Smooth muscle cell (in vitro differentiated cells): Measurements from ENCODE around the gene DNAJC24. TPM values are rescaled to one million over a fixed set of nuclear protein-coding genes. Genes with fewer than 3 reads are reported as not detected.

Experiments
- DNase-seq: peaks from one replicate; lab custom pipeline; 2025; ENCODE audit not compliant: unreplicated experiment; lab: John Stamatoyannopoulos, UW
- H2AFZ ChIP-seq: fragments of 200-600 bp; sonication (generic); 2 replicates; pipeline ENCODE4 v1.6.0; 2016; ENCODE audit warnings: antibody characterized with exemption, low read depth, mild to moderate bottlenecking
- H3F3A ChIP-seq: fragments of 200-600 bp; sonication (generic); 2 replicates; pipeline ENCODE4 v1.6.0; 2017; ENCODE audit warnings: antibody characterized with exemption, low read depth
- H3K27ac ChIP-seq: fragments of 200-600 bp; sonication (generic); 2 replicates; pipeline ENCODE4 v1.5.1; 2016; ENCODE audit warnings: low read depth, mild to moderate bottlenecking
- H3K27me3 ChIP-seq: fragments of 200-600 bp; sonication (generic); 2 replicates; pipeline ENCODE4 v1.6.1; 2016; ENCODE audit warnings: low read depth, mild to moderate bottlenecking
- H3K36me3 ChIP-seq: fragments of 200-600 bp; sonication (generic); 2 replicates; pipeline ENCODE4 v1.5.1; 2016; ENCODE audit warnings: low read depth
- H3K4me1 ChIP-seq: fragments of 200-600 bp; sonication (generic); 2 replicates; pipeline ENCODE4 v1.5.1; 2016; ENCODE audit warnings: low read depth
- H3K4me2 ChIP-seq: fragments of 200-600 bp; sonication (generic); 2 replicates; pipeline ENCODE4 v1.6.0; 2016; ENCODE audit warnings: mild to moderate bottlenecking
- H3K4me3 ChIP-seq: fragments of 200-600 bp; sonication (generic); 2 replicates; pipeline ENCODE4 v1.5.1; 2016; ENCODE audit warnings: mild to moderate bottlenecking
- H3K79me2 ChIP-seq: fragments of 200-600 bp; sonication (generic); 2 replicates; pipeline ENCODE4 v1.6.0; 2016; ENCODE audit warnings: low read depth, mild to moderate bottlenecking
- H3K9ac ChIP-seq: fragments of 200-600 bp; sonication (generic); 2 replicates; pipeline ENCODE4 v1.6.0; 2016; ENCODE audit warnings: low read depth
- H3K9me3 ChIP-seq: fragments of 200-600 bp; sonication (generic); replicated peaks from 2 replicates; pipeline ENCODE4 v1.5.1; 2016; ENCODE audit warnings: low read depth
- H4K20me1 ChIP-seq: fragments of 200-600 bp; sonication (generic); 2 replicates; pipeline ENCODE4 v1.6.0; 2016; ENCODE audit warnings: low read depth
- CTCF ChIP-seq: fragments of 200-600 bp; sonication (generic); IDR thresholded peaks from 2 replicates; pipeline ENCODE4 v1.5.1; 2017; ENCODE audit warnings: borderline replicate concordance, mild to moderate bottlenecking, antibody characterized with exemption; ENCODE audit not compliant: insufficient read depth, poor library complexity, severe bottlenecking
- WGBS: methylation state at CpG from one replicate; pipeline ENCODE4 v1.1.7; 2016; ENCODE audit warnings: low lambda C conversion rate; 5-methylcytosine and 5-hydroxymethylcytosine counted together
- polyA plus RNA-seq: library from polyadenylated mRNA; unstranded; fragments of >200 nt; fragmentation: Nextera tagmentation; extraction: Ambion mirVana; gene quantifications from 2 replicates; pipeline ENCODE4 v1.2.1, GENCODE V29; 2016
- total RNA-seq: library from RNA; depleted of rRNA; stranded (reverse); fragments of >200 nt; gene quantifications from 2 replicates; pipeline ENCODE4 v1.2.3, GENCODE V29; 2014

The DNAJC24 gene
- total and polyA plus RNA-seq, 2 experiments from 2014 or later = 4.4 to 22.2 TPM

- TF ChIP-seq CTCF = no peak
- no peak overlapping the region for H3K27ac ChIP-seq
- H2AFZ ChIP-seq = no peak overlapping the region
- no peaks in the 10 kb centered on the region for H3K27me3 ChIP-seq
- no peaks in the 10 kb centered on the region for H3K36me3 ChIP-seq
- no peak overlapping the region for H3K9ac ChIP-seq
- H3F3A ChIP-seq = no peaks in the 10 kb centered on the region
- H3K4me3 ChIP-seq = no peak overlapping the region
- DNase-seq = no peak
- no peaks in the 10 kb centered on the region for H3K9me3 ChIP-seq
- no peak overlapping the region for H3K4me2 ChIP-seq
- peaks cover 33% of the 10 kb centered on the region for H3K4me1 ChIP-seq
- H3K79me2 ChIP-seq = no peaks in the 10 kb centered on the region
- H4K20me1 ChIP-seq = no peaks in the 10 kb centered on the region
Observed at GRCh38 chr11:31441296-31441695, 71.6 kb downstream of the DNAJC24 start.

GRCh38 chr11:31442086-31442485 is 72.4 kb downstream of the DNAJC24 start:
- Histone ChIP-seq H3K79me2 (no peaks in the 10 kb centered on the region), H3K27ac (no peak overlapping the region), H3F3A (no peaks in the 10 kb centered on the region), H3K9ac (no peak overlapping the region), H3K9me3 (no peaks in the 10 kb centered on the region), H3K4me3 (no peak overlapping the region), H3K4me1 (peaks cover 33% of the 10 kb centered on the region), H2AFZ (no peak overlapping the region), H3K27me3 (no peaks in the 10 kb centered on the region), H4K20me1 (no peaks in the 10 kb centered on the region), H3K36me3 (no peaks in the 10 kb centered on the region), H3K4me2 (no peak overlapping the region)
- no peak for DNase-seq
- WGBS = 92% methylated on average over 2 of the region's 2 CpGs
- no peak for TF ChIP-seq CTCF

- H2AFZ ChIP-seq = no peak overlapping the region
- DNase-seq = no peak
- H3K36me3 ChIP-seq = no peaks in the 10 kb centered on the region
- no peaks in the 10 kb centered on the region for H4K20me1 ChIP-seq
- H3F3A ChIP-seq = no peaks in the 10 kb centered on the region
- H3K9ac ChIP-seq = no peak overlapping the region
- no peaks in the 10 kb centered on the region for H3K79me2 ChIP-seq
- peaks cover 33% of the 10 kb centered on the region for H3K4me1 ChIP-seq
- H3K4me3 ChIP-seq = no peak overlapping the region
- no peak overlapping the region for H3K27ac ChIP-seq
- no peak overlapping the region for H3K4me2 ChIP-seq
- H3K9me3 ChIP-seq = no peaks in the 10 kb centered on the region
- H3K27me3 ChIP-seq = no peaks in the 10 kb centered on the region
- TF ChIP-seq CTCF = no peak
- WGBS = 69% methylated on average over 3 of the region's 3 CpGs
Observed at GRCh38 chr11:31443802-31444201, 74.1 kb downstream of the DNAJC24 start.

GRCh38 chr11:31445621-31446020 is 76.0 kb downstream of the DNAJC24 start:
- H3K36me3 ChIP-seq = no peaks in the 10 kb centered on the region
- no peaks in the 10 kb centered on the region for H4K20me1 ChIP-seq
- no peak overlapping the region for H3K27ac ChIP-seq
- peaks cover 33% of the 10 kb centered on the region for H3K4me1 ChIP-seq
- no peak overlapping the region for H3K4me2 ChIP-seq
- H3K27me3 ChIP-seq = no peaks in the 10 kb centered on the region
- WGBS = 83% methylated on average over 4 of the region's 4 CpGs
- H3K79me2 ChIP-seq = no peaks in the 10 kb centered on the region
- no peak for TF ChIP-seq CTCF
- H3K9ac ChIP-seq = no peak overlapping the region
- no peak for DNase-seq
- H3K4me3 ChIP-seq = no peak overlapping the region
- H3K9me3 ChIP-seq = no peaks in the 10 kb centered on the region
- no peaks in the 10 kb centered on the region for H3F3A ChIP-seq
- no peak overlapping the region for H2AFZ ChIP-seq
